ENCODE measurements around the gene MYO9B.

The MYO9B gene

DNA sequence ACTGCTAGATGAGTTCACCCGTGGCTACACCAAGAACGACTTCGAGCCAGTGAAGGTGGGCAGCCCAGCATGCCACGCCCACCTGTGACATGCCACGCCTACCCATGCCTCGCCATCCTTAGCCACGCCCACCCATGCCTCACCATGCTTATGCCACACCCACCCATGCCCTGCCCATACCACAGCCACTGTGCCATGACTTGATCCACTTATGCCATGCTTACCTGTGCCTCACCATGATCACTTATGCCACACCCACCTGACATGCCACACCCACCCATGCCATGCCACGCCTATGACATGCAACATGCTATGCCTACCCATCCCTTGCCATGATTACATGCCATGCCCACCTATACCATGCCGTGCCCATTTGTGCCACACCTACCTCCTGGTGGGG is 126.7 kb downstream of the MYO9B start:
- Histone ChIP-seq H3K4me2 (ENCODE audit: low read length) (no peak overlapping the region), H3K4me3 (ENCODE audit: low read length) (no peak overlapping the region), H3K9me2 (replicated peaks; ENCODE audit: control insufficient read depth, low read length) (no peaks in the 10 kb centered on the region), H3K36me3 (ENCODE audit: control insufficient read depth, low read length) (peaks cover 80% of the 10 kb centered on the region), H3K27me3 (ENCODE audit: control insufficient read depth, low read length) (no peaks in the 10 kb centered on the region), H3K27ac (ENCODE audit: low read depth, low read length) (no peak overlapping the region), H3K4me1 (ENCODE audit: control insufficient read depth, low read length) (peaks cover 16% of the 10 kb centered on the region), H3K79me2 (ENCODE audit: control insufficient read depth, low read length) (no peaks in the 10 kb centered on the region), H4K20me1 (ENCODE audit: control insufficient read depth, insufficient read depth, low read depth, low read length) (no peaks in the 10 kb centered on the region), H3K9me3 (ENCODE audit: control insufficient read depth, insufficient read depth, low read length) (no peaks in the 10 kb centered on the region), H3F3A (ENCODE audit: control insufficient read depth, insufficient read depth) (no peaks in the 10 kb centered on the region)
- no peak for TF ChIP-seq EZH2phosphoT487 (IDR thresholded peaks at IDR 0.05; ENCODE audit: borderline replicate concordance, low read length)
- TF ChIP-seq, protein P1, sequence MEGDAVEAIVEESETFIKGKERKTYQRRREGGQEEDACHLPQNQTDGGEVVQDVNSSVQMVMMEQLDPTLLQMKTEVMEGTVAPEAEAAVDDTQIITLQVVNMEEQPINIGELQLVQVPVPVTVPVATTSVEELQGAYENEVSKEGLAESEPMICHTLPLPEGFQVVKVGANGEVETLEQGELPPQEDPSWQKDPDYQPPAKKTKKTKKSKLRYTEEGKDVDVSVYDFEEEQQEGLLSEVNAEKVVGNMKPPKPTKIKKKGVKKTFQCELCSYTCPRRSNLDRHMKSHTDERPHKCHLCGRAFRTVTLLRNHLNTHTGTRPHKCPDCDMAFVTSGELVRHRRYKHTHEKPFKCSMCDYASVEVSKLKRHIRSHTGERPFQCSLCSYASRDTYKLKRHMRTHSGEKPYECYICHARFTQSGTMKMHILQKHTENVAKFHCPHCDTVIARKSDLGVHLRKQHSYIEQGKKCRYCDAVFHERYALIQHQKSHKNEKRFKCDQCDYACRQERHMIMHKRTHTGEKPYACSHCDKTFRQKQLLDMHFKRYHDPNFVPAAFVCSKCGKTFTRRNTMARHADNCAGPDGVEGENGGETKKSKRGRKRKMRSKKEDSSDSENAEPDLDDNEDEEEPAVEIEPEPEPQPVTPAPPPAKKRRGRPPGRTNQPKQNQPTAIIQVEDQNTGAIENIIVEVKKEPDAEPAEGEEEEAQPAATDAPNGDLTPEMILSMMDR (IDR thresholded peaks at IDR 0.05; ENCODE audit: low read depth, low read length, poor library complexity, severe bottlenecking) = no peak

DNA sequence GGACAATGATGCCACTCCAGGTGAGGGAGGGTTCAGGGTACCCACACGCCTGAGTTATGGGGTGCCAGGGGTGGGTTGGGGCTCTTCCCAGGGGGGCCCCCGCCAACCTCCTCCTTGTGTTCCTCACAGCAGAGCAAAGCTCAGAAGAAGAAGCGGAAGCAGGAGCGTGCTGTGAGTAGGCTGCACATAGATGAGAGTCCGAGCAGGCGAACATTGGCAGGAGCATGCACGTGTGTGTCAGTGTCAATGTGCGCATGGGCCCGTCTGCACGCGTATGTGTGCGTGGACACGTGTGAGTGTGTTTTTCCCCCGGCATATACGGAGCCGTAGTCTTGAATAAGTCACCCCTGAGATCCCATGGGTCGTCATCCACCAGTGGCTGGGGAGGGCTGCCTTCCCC is 127.1 kb downstream of the MYO9B start:
- H3K27ac ChIP-seq (ENCODE audit: low read depth, low read length) = no peak overlapping the region
- peaks cover 75% of the 10 kb centered on the region for H3K36me3 ChIP-seq (ENCODE audit: control insufficient read depth, low read length)
- no peak overlapping the region for H3K4me2 ChIP-seq (ENCODE audit: low read length)
- no peaks in the 10 kb centered on the region for H3K79me2 ChIP-seq (ENCODE audit: control insufficient read depth, low read length)
- no peaks in the 10 kb centered on the region for H3K27me3 ChIP-seq (ENCODE audit: control insufficient read depth, low read length)
- no peaks in the 10 kb centered on the region for H4K20me1 ChIP-seq (ENCODE audit: control insufficient read depth, insufficient read depth, low read depth, low read length)
- no peak overlapping the region for H3K4me3 ChIP-seq (ENCODE audit: low read length)
- no peaks in the 10 kb centered on the region for H3K9me2 ChIP-seq (replicated peaks; ENCODE audit: control insufficient read depth, low read length)
- no peaks in the 10 kb centered on the region for H3K9me3 ChIP-seq (ENCODE audit: control insufficient read depth, insufficient read depth, low read length)
- H3F3A ChIP-seq (ENCODE audit: control insufficient read depth, insufficient read depth) = no peaks in the 10 kb centered on the region
- TF ChIP-seq EZH2phosphoT487 (IDR thresholded peaks at IDR 0.05; ENCODE audit: borderline replicate concordance, low read length) = no peak
- TF ChIP-seq, protein P1 (IDR thresholded peaks at IDR 0.05; ENCODE audit: low read depth, low read length, poor library complexity, severe bottlenecking) = no peak
- H3K4me1 ChIP-seq (ENCODE audit: control insufficient read depth, low read length) = peaks cover 18% of the 10 kb centered on the region

DNA sequence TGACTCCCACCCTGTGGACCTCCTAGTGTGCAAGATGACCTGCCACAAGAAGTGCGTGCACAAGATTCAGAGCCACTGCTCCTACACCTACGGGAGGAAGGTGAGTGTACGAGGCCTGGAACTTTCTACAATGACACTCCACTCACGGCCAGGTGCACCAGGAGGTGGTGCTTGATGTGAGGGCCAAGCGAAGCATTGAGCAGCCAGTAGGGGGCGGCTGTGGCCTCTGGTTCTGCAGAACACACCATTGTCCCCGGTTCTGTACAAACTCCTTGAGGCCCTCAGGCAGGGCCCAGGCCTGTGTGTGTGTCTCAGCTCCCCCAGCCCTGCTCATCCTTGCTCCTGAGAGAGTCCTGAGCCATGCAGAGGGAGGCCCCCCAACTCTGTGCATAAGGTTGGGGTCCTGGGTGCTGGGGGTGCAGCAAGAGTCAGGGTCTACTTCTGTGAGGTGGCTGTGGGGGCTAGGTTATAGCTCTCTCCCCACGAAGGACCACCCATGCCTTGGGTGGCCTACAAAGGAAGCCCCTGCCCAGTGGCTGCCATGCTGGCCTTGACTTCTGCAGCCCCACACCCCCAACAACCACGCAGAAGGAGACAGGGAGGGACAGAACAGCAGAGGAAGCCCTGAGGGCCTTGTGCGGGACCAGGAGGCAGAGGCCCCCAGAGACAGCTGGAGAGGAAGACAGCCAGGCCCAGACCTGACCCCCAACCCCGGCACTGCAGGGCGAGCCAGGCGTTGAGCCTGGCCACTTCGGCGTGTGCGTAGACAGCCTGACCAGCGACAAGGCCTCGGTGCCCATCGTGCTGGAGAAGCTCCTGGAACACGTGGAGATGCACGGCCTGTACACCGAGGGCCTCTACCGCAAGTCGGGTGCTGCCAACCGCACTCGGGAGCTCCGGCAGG is 129.9 kb downstream of the MYO9B start:
- peaks cover 75% of the 10 kb centered on the region for H3K36me3 ChIP-seq (ENCODE audit: control insufficient read depth, low read length)
- H3K4me2 ChIP-seq (ENCODE audit: low read length) = no peak overlapping the region
- H3K9me3 ChIP-seq (ENCODE audit: control insufficient read depth, insufficient read depth, low read length) = no peaks in the 10 kb centered on the region
- no peaks in the 10 kb centered on the region for H3K27me3 ChIP-seq (ENCODE audit: control insufficient read depth, low read length)
- H3K27ac ChIP-seq (ENCODE audit: low read depth, low read length) = no peak overlapping the region
- no peaks in the 10 kb centered on the region for H3K9me2 ChIP-seq (replicated peaks; ENCODE audit: control insufficient read depth, low read length)
- peaks cover 3% of the 10 kb centered on the region; the same call in 1 of the 2 replicates for H4K20me1 ChIP-seq (ENCODE audit: control insufficient read depth, insufficient read depth, low read depth, low read length)
- no peaks in the 10 kb centered on the region; the same call in 1 of the 2 replicates for H3K79me2 ChIP-seq (ENCODE audit: control insufficient read depth, low read length)
- TF ChIP-seq, protein P1 (IDR thresholded peaks at IDR 0.05; ENCODE audit: low read depth, low read length, poor library complexity, severe bottlenecking) = peak; percentile 90
- no peak for TF ChIP-seq EZH2phosphoT487 (IDR thresholded peaks at IDR 0.05; ENCODE audit: borderline replicate concordance, low read length)
- H3K4me1 ChIP-seq (ENCODE audit: control insufficient read depth, low read length) = peaks cover 41% of the 10 kb centered on the region
- H3F3A ChIP-seq (ENCODE audit: control insufficient read depth, insufficient read depth) = peaks cover 8% of the 10 kb centered on the region
- no peak overlapping the region for H3K4me3 ChIP-seq (ENCODE audit: low read length)
